ENCODE measurements around the gene COL1A2.

DNA sequence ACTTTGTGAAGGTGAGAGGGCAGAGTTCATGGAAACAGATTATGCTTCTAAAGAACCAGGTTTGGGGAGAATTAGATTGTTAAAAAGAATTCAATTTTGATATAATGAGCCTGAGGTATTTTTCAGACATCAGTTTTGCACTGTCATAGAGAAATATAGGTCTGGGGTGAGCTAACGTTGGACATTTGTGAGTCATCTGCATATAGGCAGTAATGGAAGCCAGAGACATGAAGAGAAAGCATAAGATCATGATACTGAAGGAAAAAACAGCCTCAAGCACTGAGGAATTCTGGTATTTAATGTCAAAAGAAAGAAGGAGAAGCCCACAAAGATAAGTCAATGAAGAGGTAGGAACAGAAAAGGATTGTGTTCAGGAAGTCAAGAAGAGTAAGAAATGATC is 32.4 kb upstream of the COL1A2 start:
- TF ChIP-seq, protein P1, sequence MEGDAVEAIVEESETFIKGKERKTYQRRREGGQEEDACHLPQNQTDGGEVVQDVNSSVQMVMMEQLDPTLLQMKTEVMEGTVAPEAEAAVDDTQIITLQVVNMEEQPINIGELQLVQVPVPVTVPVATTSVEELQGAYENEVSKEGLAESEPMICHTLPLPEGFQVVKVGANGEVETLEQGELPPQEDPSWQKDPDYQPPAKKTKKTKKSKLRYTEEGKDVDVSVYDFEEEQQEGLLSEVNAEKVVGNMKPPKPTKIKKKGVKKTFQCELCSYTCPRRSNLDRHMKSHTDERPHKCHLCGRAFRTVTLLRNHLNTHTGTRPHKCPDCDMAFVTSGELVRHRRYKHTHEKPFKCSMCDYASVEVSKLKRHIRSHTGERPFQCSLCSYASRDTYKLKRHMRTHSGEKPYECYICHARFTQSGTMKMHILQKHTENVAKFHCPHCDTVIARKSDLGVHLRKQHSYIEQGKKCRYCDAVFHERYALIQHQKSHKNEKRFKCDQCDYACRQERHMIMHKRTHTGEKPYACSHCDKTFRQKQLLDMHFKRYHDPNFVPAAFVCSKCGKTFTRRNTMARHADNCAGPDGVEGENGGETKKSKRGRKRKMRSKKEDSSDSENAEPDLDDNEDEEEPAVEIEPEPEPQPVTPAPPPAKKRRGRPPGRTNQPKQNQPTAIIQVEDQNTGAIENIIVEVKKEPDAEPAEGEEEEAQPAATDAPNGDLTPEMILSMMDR (IDR thresholded peaks at IDR 0.05; ENCODE audit: low read length), result no peak
- TF ChIP-seq EZH2 (optimal IDR thresholded peaks at IDR 0.05; ENCODE audit: low read depth, low read length) (no peak), EZH2phosphoT487 (IDR thresholded peaks at IDR 0.05; ENCODE audit: low read length) (no peak)

All from MM.1S (cell line).